Hepatocyte (in vitro differentiated cells): ENCODE results near the gene ADH1B. TPM values are rescaled to one million over a fixed set of nuclear protein-coding genes. Genes with fewer than 3 reads are reported as not detected.

ENCODE experiments used
- DNase-seq: peaks from one replicate; pipeline ENCODE4 v3.0.0-alpha.2; 2016; ENCODE audit warnings: low spot score
- H2AFZ ChIP-seq: fragments of 200-600 bp; sonication (generic); 2 replicates; pipeline ENCODE4 v1.6.0; 2016; ENCODE audit warnings: antibody characterized with exemption, mild to moderate bottlenecking
- H3K27ac ChIP-seq: fragments of 200-600 bp; sonication (generic); 2 replicates; pipeline ENCODE4 v1.5.1; 2016; ENCODE audit warnings: mild to moderate bottlenecking
- H3K27me3 ChIP-seq: fragments of 200-600 bp; sonication (generic); 2 replicates; pipeline ENCODE4 v1.6.1; 2016
- H3K36me3 ChIP-seq: fragments of 200-600 bp; sonication (generic); replicated peaks from 2 replicates; pipeline ENCODE4 v1.5.1; 2016; ENCODE audit warnings: low read depth; ENCODE audit not compliant: insufficient read depth
- H3K4me1 ChIP-seq: fragments of 200-600 bp; sonication (generic); 2 replicates; pipeline ENCODE4 v1.5.1; 2016; ENCODE audit warnings: mild to moderate bottlenecking, moderate library complexity; ENCODE audit not compliant: insufficient read depth
- H3K4me2 ChIP-seq: fragments of 200-600 bp; sonication (generic); 2 replicates; pipeline ENCODE4 v1.6.0; 2016
- H3K4me3 ChIP-seq: fragments of 200-600 bp; sonication (generic); 2 replicates; pipeline ENCODE4 v1.5.1; 2016; ENCODE audit warnings: mild to moderate bottlenecking
- H3K79me2 ChIP-seq: fragments of 200-600 bp; sonication (generic); 2 replicates; pipeline ENCODE4 v1.6.0; 2017; ENCODE audit warnings: mild to moderate bottlenecking
- H3K9me2 ChIP-seq: fragments of 200-600 bp; sonication (generic); replicated peaks from 2 replicates; pipeline ENCODE4 v1.6.0; 2017; ENCODE audit warnings: mild to moderate bottlenecking; ENCODE audit not compliant: insufficient read depth
- H3K9me3 ChIP-seq: fragments of 200-600 bp; sonication (generic); 2 replicates; pipeline ENCODE4 v1.5.1; 2016; ENCODE audit warnings: low read depth, mild to moderate bottlenecking
- H4K20me1 ChIP-seq: fragments of 200-600 bp; sonication (generic); 2 replicates; pipeline ENCODE4 v1.6.0; 2016; ENCODE audit warnings: mild to moderate bottlenecking; ENCODE audit not compliant: insufficient read depth, poor library complexity, severe bottlenecking
- EZH2 ChIP-seq: fragments of 200-600 bp; sonication (generic); IDR thresholded peaks from 2 replicates; pipeline ENCODE4 v1.6.1; 2016; ENCODE audit warnings: antibody characterized with exemption, mild to moderate bottlenecking, borderline replicate concordance
- EZH2phosphoT487 ChIP-seq: fragments of 200-600 bp; sonication (generic); IDR thresholded peaks from one replicate; pipeline ENCODE4 v1.6.1; 2018; ENCODE audit warnings: antibody characterized with exemption, mild to moderate bottlenecking, low read depth, moderate library complexity; ENCODE audit not compliant: unreplicated experiment, severe bottlenecking
- WGBS: methylation state at CpG from one replicate; pipeline ENCODE4 v1.1.6; 2016; ENCODE audit warnings: low lambda C conversion rate; ENCODE audit errors: missing lambda C conversion rate; 5-methylcytosine and 5-hydroxymethylcytosine counted together
- polyA plus RNA-seq: library from polyadenylated mRNA; unstranded; fragments of >200 nt; fragmentation: Nextera tagmentation; extraction: Ambion mirVana; gene quantifications from 2 replicates; pipeline ENCODE4 v1.2.1, GENCODE V29; 2016
- total RNA-seq: library from RNA; depleted of rRNA; stranded (reverse); fragments of >200 nt; gene quantifications from 2 replicates; pipeline ENCODE4 v1.2.3, GENCODE V29; 2014
- TF ChIP-seq, protein P1 (sequence below): fragments of 200-600 bp; sonication (generic); IDR thresholded peaks from 2 replicates; pipeline ENCODE4 v1.5.1; 2016; ENCODE audit warnings: antibody characterized with exemption, mild to moderate bottlenecking; ENCODE audit not compliant: poor library complexity

The ADH1B gene
- total and polyA plus RNA-seq, 2 experiments from 2014 or later = 4.4 to 8.2 TPM

DNA sequence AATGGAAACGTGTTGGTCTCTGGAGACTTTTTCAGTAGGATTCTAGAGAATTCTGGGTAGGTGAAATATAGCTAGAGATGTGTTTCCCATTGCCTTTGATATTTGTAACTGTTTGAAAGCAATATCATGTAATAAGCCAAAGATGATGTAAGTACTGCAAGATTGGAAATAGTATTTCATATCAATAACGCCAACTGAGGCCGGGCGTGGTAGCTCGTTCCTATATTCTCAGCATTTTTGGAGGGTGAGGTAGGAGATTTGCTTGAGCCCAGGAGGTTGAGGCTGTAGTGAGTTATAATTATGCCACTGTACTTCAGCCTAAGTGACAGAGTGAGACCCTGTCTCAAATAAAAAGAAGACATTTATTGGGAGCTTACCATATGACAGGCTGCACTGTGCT lies 39.9 kb downstream of the ADH1B start:
- Histone ChIP-seq H3K36me3 (no peaks in the 10 kb centered on the region), H3K4me3 (no peak overlapping the region), H4K20me1 (no peaks in the 10 kb centered on the region), H3K9me3 (no peaks in the 10 kb centered on the region), H2AFZ (no peak overlapping the region), H3K79me2 (no peaks in the 10 kb centered on the region), H3K27me3 (no peaks in the 10 kb centered on the region), H3K9me2 (no peaks in the 10 kb centered on the region), H3K27ac (no peak overlapping the region), H3K4me2 (no peak overlapping the region), H3K4me1 (no peaks in the 10 kb centered on the region)
- DNase-seq = no peak
- 93% methylated on average over 5 of the region's 5 CpGs for WGBS
- TF ChIP-seq, protein P1, sequence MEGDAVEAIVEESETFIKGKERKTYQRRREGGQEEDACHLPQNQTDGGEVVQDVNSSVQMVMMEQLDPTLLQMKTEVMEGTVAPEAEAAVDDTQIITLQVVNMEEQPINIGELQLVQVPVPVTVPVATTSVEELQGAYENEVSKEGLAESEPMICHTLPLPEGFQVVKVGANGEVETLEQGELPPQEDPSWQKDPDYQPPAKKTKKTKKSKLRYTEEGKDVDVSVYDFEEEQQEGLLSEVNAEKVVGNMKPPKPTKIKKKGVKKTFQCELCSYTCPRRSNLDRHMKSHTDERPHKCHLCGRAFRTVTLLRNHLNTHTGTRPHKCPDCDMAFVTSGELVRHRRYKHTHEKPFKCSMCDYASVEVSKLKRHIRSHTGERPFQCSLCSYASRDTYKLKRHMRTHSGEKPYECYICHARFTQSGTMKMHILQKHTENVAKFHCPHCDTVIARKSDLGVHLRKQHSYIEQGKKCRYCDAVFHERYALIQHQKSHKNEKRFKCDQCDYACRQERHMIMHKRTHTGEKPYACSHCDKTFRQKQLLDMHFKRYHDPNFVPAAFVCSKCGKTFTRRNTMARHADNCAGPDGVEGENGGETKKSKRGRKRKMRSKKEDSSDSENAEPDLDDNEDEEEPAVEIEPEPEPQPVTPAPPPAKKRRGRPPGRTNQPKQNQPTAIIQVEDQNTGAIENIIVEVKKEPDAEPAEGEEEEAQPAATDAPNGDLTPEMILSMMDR = no peak

DNA sequence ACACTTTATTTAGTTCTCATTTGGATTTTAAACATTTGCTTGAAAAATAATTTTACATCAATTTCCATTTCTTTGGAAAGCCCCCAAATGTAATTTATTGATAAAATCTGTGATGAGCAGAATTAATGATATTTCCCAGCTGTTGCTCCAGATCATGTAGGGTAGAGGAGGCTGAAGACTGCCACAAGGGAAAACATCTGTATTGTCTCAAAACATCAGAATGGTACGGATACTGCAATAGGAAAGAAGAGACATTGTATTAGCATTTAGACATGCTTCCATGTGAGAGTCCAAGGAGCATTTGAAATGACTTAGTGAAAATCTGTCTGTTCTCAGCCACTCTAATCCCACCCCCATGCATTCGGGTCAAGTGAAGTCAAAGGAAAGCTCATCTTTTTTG lies 44.8 kb downstream of the ADH1B start:
- no peak overlapping the region for H3K4me3 ChIP-seq
- no peak overlapping the region for H3K4me2 ChIP-seq
- H3K27me3 ChIP-seq = no peaks in the 10 kb centered on the region
- no peaks in the 10 kb centered on the region for H3K79me2 ChIP-seq
- H4K20me1 ChIP-seq = no peaks in the 10 kb centered on the region
- TF ChIP-seq EZH2phosphoT487 (no peak), EZH2 (no peak)
- TF ChIP-seq, protein P1 = no peak
- WGBS = 91% methylated on average over 2 of the region's 2 CpGs
- H3K9me3 ChIP-seq = no peaks in the 10 kb centered on the region
- H3K4me1 ChIP-seq = no peaks in the 10 kb centered on the region
- no peaks in the 10 kb centered on the region for H3K36me3 ChIP-seq
- no peaks in the 10 kb centered on the region for H3K9me2 ChIP-seq
- no peak overlapping the region for H3K27ac ChIP-seq
- H2AFZ ChIP-seq = no peak overlapping the region
- DNase-seq = no peak

DNA sequence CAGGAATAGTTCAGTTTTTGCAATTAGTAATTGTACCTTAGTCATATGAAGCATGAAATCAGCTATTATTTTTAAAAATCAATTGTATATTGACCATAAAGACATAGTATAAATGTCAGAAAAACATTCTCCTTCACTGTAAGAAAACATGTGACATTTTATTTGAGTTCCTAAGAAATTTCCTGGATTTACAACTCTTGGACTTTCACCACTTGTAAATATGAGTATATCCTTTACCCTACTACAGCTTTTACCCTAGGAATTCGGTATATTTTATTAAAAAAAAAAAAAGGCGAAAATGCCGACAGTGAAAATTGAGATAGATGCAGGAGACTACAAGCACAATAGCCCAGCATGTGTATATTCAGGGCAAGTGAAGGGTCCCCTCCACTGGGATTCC lies 45.3 kb downstream of the ADH1B start:
- 96% methylated on average over 3 of the region's 3 CpGs for WGBS
- DNase-seq = no peak
- no peak overlapping the region for H3K27ac ChIP-seq

More for the DNA sequence above, 45.3 kb downstream of the ADH1B start:
- no peak overlapping the region for H2AFZ ChIP-seq
- no peaks in the 10 kb centered on the region for H3K9me2 ChIP-seq
- H3K9me3 ChIP-seq = no peaks in the 10 kb centered on the region
- TF ChIP-seq EZH2phosphoT487 = no peak
- TF ChIP-seq EZH2 = no peak
- TF ChIP-seq, protein P1 = no peak
- no peak overlapping the region for H3K4me3 ChIP-seq
- no peak overlapping the region for H3K4me2 ChIP-seq
- H3K36me3 ChIP-seq = no peaks in the 10 kb centered on the region
- no peaks in the 10 kb centered on the region for H3K27me3 ChIP-seq
- H3K4me1 ChIP-seq = no peaks in the 10 kb centered on the region
- no peaks in the 10 kb centered on the region for H3K79me2 ChIP-seq
- no peaks in the 10 kb centered on the region for H4K20me1 ChIP-seq
